Germinal center (tissue), 1 donor: ENCODE measurements around the gene BBIP1.
"Not testable (repeated sequence)": the region's sequence is repeated elsewhere in the genome, so short reads cannot be mapped to it uniquely, and the experiment has no call there.

Experiments used
- DNase-seq: peaks from one replicate; pipeline ENCODE4 v3.0.0; 2012; ENCODE audit warnings: mixed read lengths, low spot score

Gene BBIP1

DNA sequence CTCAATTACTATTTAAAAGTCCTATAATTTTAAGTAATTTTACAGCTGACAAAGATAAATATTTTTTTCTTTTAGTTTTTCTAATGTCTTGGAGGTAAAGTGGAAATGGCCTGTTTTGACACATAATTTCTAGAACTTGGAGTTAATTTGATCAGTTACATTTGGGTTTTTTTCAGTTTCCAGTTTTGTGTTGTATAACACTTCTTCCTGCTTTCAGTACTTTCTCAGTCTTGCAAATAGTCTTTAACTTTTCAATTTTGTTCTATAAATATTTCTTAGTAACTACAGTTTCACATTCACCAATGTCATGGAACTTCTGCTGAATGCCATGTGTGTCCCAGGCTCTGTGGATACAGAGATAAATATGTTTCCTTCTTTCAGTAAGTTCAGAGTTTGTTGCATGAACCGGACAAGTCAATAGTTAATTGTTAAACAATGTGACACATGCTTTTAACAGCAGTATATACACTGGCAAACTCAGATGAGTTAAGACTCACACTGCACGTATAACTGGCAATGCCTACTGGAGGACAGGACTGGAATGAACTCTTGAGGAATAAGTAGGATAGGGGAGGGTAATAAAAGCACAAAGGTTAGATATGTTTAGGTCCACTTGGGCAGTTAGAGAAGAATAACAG is 5.0 kb upstream of the BBIP1 start:
- DNase-seq: no peak

GRCh38 chr10:110919971-110920881 is 1.2 kb upstream of the BBIP1 start:
- peak; percentile 64 for DNase-seq

DNA sequence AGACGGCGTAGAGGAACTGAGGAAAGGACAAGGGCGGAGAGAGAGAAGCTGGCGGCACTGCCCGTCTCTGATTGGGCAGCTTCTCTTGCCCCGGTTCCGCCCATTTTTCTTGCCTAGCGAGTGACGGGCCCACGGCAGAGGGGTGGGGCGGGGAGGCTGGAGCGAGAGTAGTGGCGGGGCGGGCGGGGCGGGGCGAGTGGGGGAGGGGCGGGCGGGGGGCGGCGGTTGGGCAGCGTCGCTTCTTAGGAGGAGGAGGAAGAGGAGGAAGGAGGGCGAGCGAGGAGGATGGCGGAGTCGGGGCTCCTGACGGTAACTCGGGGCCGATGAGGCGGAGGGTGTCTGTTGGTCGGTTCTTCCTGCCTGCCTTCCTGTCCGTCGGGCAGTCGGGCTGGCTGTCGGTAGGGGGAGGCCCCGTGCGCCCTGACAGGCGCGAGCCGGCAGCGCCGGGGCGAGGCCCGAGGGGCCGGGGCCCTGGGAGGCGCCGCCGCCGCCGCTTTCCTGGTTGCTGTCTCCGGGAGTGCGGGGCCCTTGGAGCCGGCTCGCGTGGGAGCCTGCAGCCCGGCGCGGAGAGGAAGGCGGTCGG is 460 bp upstream of the BBIP1 start, which contains the start of gene SHOC2:
SHOC2 (plus strand) TSS at position 256 of the 583 bp plus-strand sequence. CDS start 44,755 bp downstream, outside the sequence.
- DNase-seq: no peak

- peak; percentile 91 for DNase-seq
Observed at GRCh38 chr10:110918269-110918642, 724 bp downstream of the BBIP1 start.

DNA sequence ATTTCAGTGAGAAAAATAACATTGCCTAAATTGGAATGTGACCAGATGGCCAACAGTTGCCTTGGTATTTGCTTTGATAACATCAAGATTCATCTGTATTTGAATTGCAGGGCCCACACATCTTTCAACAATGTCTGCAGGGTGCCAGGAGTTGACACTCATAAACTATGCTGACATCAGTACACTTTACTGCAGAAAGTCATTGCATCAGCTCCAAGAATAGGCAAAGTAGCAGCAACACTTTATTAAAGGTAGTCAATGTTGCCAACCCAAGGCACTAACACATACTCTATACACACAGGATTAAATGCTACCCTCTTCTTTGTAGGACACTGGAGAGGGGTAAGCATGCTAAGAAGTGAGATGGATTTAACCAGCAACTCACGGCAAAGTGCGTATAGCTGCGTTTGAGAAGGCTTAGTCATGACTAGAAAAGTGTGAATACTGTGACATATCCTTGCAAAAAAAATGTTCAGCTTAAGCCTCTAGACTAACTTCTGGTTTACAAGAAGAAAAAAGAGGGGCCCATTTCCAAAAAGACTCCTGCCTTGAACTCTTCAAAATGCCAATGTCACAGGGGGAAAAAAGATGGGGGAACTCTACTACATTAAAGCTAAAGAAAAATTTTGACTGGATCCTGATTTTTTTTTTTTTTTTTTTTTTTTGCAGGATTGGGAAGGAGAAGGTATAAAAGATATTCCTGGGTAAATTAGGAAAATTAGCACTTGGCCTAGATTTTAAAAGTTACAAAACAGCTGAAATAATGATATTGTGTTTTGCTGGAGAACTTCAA is 2.2 kb downstream of the BBIP1 start:
- no peak for DNase-seq

- not testable (repeated sequence) for DNase-seq
Observed at GRCh38 chr10:110915600-110915999, 3.4 kb downstream of the BBIP1 start.

DNA sequence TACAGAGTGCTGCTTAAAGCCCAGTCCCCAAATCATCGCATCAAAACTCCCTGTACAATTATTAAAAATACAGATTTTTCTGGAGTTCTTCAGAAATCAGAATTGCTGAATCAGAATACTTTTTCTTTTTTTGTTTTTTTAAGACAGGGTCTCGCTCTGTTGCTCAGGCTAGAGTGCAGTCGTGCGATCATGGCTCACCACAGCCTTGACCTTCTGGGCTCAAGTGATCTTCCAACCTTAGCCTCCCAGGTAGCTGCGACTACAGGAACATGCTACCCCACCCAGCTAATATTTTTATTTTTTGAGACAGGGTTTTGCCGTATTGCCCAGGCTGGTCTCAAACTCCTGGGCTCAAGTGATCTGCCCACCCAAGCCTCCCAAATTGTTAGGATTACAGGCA is 3.9 kb downstream of the BBIP1 start:
- no peak for DNase-seq

DNA sequence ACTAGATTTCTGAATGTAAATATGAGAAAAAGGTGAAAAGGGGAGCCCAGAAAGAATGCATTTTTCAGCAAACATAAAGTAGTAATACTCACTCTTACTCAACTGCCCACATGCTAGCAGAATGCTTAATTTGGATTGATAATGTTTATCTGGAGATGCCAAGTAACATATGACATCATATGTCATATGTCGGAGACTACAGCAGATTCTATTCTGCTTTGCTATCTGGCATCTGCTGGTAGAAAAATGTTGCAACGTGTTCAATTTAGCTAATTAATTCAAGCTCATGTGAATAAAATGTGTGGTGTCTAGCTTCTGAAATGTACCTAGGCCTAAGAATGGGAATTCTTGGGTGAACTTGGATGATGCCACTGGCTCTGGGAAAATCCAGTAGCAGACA is 4.5 kb downstream of the BBIP1 start:
- no peak for DNase-seq

- DNase-seq: no peak
Observed at GRCh38 chr10:110912374-110912773, 6.6 kb downstream of the BBIP1 start.

DNA sequence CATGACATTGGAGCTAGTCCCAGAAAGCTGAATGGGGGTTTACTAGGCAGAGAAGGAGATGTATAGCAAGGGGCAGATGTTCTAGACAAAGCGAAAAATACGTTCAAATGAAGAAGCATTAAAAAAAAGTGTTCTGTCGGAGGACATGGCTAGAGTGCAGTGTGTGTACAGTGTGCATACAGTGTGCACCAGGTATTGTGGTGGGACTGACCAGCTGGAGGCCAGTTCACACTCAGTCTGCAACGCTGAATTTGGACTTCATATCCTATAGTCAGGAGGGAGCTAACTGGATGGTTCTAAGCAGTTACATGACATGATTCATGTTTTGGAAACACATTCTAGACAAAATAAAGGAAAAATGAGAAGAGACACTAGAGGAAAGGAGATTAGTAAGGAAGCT is 8.8 kb downstream of the BBIP1 start:
- DNase-seq: no peak

DNA sequence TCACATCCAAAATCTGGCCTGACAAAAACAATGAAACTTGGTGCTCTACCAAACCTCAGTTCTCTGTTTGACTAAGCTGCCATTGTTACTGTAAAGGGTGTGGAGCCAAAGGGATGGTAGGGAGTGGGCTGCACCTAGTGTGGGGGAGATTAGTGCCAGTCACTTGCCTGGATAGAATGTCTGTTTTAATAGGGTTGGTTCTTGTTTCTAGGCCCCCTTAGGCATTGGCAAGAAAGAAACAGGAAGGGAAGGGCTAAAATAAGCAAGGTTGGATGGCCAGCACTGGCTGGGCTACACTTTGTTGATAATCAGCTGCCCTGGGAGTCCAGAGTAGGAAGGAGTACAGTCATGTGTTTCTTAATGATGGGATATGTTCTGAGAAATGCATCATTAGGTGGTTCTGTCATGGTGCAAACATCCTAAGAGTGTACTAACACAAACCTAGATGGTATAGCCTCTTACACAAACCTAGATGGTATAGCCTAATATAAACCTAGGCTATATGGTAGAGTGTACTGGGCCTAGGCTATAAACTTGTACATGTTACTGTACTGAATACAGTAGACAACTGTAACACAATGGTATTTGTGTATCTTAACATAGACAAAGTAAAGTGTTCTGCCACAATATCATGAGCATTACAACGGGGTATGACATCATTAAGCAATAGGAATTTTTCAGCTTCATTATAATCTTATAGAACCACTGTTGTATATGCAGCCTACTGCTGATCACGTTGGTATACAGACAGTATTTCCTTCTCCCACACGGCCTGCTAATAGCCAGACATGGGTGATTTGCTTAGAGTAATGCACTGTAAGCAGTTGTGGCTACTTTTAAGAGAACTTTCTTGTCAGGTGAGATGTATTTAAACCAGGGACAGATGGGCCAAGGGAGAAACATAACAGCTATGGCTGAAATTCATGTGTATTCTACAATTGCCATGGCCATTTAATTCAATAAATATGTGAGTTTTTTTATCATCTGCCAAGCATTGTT is 15.4 kb downstream of the BBIP1 start:
- DNase-seq: no peak

DNA sequence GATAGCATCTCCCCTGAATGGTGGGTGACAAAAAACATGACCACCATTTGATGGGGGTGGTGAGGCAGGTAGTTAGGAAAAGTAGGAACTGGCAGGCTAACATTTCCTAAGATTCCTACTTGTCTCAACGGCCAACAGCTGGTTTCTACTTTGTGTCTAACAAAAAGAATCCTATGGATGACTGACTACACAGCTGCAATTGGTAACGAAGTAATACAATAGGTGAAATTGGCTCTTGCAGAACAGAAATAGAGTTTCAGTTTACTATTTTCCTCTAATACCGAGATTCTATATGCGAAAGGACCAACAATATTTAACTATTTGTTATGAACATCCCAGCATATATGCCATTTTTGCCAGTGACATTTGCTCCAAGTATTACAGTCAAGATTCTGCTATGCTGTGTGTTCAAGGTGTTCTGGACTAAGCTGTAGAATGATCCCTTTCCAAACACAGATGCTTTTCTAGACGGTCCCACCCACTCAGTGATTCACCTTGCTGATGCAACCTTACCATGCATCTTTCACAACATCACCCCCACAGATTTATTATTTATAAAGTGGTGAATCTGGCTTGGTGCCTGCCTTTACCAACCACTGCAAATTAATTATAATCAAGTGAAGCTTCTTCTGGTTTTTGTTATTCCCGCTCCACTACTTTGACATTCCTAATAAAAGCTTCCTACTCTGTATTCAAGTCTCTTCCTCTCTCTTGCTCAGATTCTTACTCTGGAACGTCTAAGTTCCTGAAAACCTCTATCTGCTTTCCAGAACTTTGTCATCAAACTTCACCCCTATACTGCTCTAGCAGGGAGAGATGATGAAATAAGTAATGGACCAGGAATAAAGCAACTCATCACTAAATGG is 16.8 kb downstream of the BBIP1 start:
- no peak for DNase-seq

GRCh38 chr10:110900983-110901382 is 18.0 kb downstream of the BBIP1 start:
- no peak for DNase-seq

- DNase-seq: no peak
Observed at GRCh38 chr10:110898391-110898790, 20.6 kb downstream of the BBIP1 start.

DNA sequence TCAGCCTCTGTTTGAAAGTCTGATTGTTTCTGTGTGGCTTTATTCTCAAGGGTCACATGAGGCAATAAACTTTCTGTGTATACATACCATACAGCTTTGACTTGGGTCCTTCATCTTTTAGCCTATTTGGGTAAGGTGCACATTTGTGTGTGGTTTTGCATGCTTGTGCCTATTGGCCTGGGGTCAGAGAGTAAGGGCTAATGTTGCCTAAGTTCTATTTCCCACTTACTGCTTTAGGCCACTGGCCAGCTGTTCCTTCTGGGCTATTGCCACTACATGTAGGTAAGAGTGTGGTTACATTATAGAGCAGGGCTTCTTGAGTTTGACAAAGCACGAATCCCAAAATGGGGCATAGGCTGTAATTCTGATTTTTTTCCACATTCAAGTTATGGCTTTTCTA is 21.8 kb downstream of the BBIP1 start:
- no peak for DNase-seq

DNA sequence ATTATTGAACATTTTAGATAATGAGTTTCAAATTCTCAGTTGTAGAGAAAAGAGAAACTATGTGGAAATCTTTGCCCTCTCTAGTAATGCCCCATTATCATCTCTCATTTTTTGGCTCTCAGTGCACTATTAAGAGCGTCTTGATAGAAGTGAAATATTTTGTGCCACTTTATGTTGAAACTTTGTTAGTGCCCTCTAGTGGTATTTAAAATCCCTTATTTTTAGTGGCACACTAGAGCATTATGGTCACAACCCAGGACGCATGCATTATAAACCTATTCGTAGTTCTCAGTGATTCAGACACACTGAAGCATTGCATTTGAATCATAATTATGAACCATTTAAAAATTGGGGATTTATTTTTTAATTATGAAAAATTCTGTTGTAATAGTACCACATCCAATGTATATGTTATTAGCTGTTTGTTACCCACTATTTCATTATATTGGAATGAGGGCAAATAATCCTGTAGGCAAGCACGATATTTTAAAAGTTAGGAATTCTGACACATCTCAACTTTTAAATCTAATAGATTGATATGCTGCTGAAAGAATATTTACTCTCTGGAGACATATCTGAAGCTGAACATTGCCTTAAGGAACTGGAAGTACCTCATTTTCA is 25.3 kb downstream of the BBIP1 start:
- peak; percentile 53 for DNase-seq

- DNase-seq: no peak
Observed at GRCh38 chr10:110892602-110893288, 26.2 kb downstream of the BBIP1 start.

GRCh38 chr10:110887560-110887959 is 31.4 kb downstream of the BBIP1 start:
- DNase-seq: no peak
